Epidermal melanocyte (primary cell): ENCODE measurements around the gene CTSH.
A peak's percentile ranks its signal among the peaks of the same experiment; 100 is the strongest.
"Not testable (repeated sequence)": the region's sequence is repeated elsewhere in the genome, so short reads cannot be mapped to it uniquely, and the experiment has no call there.

Experiments used
- DNase-seq: peaks from one replicate; pipeline ENCODE4 v3.0.0; 2011; ENCODE audit warnings: low spot score; ENCODE audit not compliant: insufficient read length

Gene CTSH

DNA sequence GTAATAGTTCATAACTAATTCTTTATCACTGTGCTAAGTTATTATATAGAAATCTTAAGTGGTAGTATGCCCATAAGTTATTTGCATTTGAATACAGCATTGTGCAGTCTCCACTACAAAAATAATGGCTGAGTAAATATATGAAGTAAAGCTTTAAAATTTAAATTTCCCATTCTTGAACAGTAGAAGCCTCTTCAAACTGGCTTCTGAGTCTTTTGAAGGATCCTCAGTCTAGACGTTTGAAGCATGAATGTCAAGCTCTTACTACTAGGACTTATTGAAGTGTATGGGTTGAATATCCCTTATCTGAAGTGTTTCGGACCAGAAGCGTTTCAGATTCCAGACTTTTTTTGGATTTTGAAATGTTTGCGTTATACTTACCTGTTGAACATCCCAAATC is 55.8 kb downstream of the CTSH start:
- DNase-seq = no peak

- no peak for DNase-seq
These were observed 63.2 kb downstream of the CTSH start for GRCh38 chr15:78881681-78882080.

DNA sequence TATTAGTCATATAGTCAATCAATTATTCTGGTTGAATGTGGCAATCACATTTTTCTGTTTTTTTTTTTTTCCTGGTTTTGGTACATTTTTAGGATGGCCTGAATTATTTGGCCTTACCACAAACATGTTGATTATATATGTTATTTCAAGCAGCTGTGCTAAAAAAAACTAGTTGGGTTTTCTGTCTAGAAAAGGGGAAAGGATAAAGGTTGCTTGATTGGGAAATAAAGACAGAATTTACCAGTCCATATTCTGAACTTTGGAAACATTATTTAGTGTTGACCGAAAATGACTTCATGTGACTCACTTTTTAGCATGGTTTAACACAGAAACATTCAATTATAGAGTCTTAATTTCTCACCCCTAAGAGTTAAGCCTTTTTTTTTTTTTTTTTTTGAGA is 64.0 kb downstream of the CTSH start:
- no peak for DNase-seq

- no peak for DNase-seq
These were observed 64.7 kb downstream of the CTSH start for GRCh38 chr15:78880242-78880533.

DNA sequence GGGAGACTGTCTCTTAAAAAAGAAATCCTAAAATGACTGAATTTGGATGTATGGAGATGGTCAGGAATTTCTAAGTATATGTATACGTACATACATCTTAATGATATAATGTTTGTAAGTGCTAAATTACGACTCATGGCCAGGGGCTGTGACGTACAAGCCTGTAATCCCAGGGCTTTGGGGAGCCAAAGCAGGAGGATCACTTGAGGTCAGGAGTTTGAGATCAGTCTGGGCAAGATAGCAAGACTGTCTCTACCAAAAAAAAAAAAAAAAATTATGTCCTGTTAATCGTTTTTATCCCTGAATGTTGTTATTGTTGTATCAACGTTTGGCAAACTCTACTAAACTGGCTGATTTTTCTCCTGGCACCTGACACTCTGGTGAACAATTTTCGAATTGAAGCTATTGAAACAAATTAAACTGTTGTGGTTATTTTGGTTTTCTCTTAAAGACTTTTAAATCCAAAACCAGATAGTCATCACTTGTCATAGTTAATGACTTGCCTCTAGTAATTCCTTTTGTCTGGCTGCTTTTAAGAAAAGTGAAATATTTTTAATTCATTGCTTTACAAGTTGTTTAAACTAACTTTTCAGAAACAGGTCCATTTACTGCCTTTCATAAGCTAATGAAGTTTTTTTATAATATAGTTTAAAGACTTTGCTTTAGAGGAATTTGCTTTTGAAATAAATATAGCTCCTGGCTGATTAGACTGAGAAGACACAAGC is 65.2 kb downstream of the CTSH start:
- DNase-seq = no peak

GRCh38 chr15:78878356-78878755 is 66.5 kb downstream of the CTSH start:
- no peak for DNase-seq

- not testable (repeated sequence) for DNase-seq
These were observed 67.9 kb downstream of the CTSH start for GRCh38 chr15:78876954-78877353.

GRCh38 chr15:78875107-78875914 is 69.5 kb downstream of the CTSH start:
- DNase-seq = no peak

GRCh38 chr15:78873793-78874765 is 70.8 kb downstream of the CTSH start:
- DNase-seq = no peak

DNA sequence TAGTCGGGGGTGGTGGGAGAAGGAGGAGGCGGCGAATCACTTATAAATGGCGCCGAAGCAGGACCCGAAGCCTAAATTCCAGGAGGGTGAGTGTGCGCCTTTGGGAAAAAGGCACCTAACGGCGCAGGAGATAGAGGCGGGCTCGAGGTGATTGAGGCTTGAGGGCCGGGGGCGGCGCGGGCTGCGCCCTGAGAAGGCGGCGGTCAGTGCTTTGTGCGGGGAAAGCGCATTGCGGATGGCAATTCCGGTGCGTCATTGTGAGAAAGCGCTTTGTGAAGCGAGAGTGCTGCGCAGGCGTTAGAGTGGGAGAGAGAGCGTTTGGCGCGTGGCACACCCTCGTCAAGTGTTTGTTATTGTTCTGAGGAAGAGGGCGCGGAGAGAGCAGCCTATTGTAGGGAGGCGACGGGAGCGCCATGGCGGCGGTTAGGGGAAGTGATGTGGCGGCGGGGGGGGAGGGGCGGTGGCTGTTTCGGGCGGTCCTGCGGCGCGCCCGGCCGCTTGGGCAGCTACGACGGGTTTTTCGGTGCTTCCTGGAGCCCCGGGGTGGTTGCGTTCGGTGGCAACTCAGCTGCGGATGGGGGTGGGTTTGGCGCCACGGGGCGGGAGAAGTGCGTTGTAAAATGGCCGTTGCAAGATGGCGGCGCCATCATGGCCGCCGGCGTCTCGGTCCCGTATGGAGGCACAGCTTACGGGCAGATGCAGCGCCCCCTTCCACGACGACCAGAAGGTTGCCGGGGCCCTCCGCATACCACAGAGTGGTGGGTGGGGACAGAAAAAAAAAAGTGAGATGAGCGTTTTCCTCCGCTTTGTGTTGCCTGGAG is 71.7 kb downstream of the CTSH start:
- peak; percentile 56 for DNase-seq

GRCh38 chr15:78872155-78872971 is 72.5 kb downstream of the CTSH start, which contains the start of gene MORF4L1:
Gene MORF4L1 (plus strand): TSS chr15:78872890. CDS start chr15:78873018, 128 bp downstream.
- DNase-seq = peak; percentile 87

GRCh38 chr15:78871483-78872127 is 73.2 kb downstream of the CTSH start:
- DNase-seq = not testable (repeated sequence)
